ENCODE data around the gene SSC5D. TPM values are rescaled to one million over a fixed set of nuclear protein-coding genes. Genes with fewer than 3 reads are reported as not detected.

Gene SSC5D
- total and polyA plus RNA-seq, 2 of the 4 experiments (the other 2 are of a cell fraction), result 1.4 to 19.1 TPM

- H3K4me3 ChIP-seq (ENCODE audit: insufficient read depth, low read depth, low read length), result peak overlapping the region; percentile 9
These were observed 36.9 kb upstream of the SSC5D start for GRCh38 chr19:55451163-55451964.

More at GRCh38 chr19:55451163-55451964, 36.9 kb upstream of the SSC5D start:
- DNase-seq, result no peak
- Histone ChIP-seq H3K36me3 (ENCODE audit: control insufficient read depth, insufficient read depth, low read length) (no peaks in the 10 kb centered on the region; the same call in 1 of the 2 replicates), H3K14ac (replicated peaks; ENCODE audit: low read depth, low read length) (no peak overlapping the region), H2AK5ac (ENCODE audit: low read depth, low read length) (no peak overlapping the region), H2BK20ac (ENCODE audit: low read depth, low read length) (no peak overlapping the region), H3K18ac (ENCODE audit: low read depth, low read length) (no peak overlapping the region), H3K56ac (ENCODE audit: extremely low read depth, insufficient read depth, low read length) (no peak overlapping the region), H2BK5ac (ENCODE audit: low read depth, low read length, poor library complexity, severe bottlenecking) (no peak overlapping the region), H4K91ac (ENCODE audit: insufficient read depth, low read depth, low read length) (no peak overlapping the region), H3K4ac (ENCODE audit: low read depth, low read length) (no peak overlapping the region), H3K27ac (ENCODE audit: insufficient read depth, low read length) (no peak overlapping the region), H4K8ac (ENCODE audit: low read depth in 2 of 2, low read length in 2 of 2) (no peak overlapping the region), H2BK15ac (ENCODE audit: low read depth, low read length) (no peak overlapping the region), H3K9me3 (ENCODE audit: control insufficient read depth, insufficient read depth, low read length) (no peaks in the 10 kb centered on the region), H4K20me1 (ENCODE audit: insufficient read depth, low read length) (peaks cover 26% of the 10 kb centered on the region), H3K9ac (ENCODE audit: low read depth, low read length) (no peak overlapping the region), H2AK9ac (replicated peaks; ENCODE audit: low read depth, low read length, poor library complexity) (no peak overlapping the region), H3K27me3 (ENCODE audit: control insufficient read depth, insufficient read depth, low read length) (peaks cover 36% of the 10 kb centered on the region), H3K4me1 (ENCODE audit: control insufficient read depth, insufficient read depth, low read length) (peaks cover 2% of the 10 kb centered on the region; the same call in 1 of the 2 replicates), H2AFZ (replicated peaks; ENCODE audit: low read length, poor library complexity) (peak overlapping the region; percentile 61), H3K4me2 (ENCODE audit: low read depth, low read length) (peak overlapping the region; percentile 67), H3K79me1 (ENCODE audit: low read depth in 1 of 2, low read length in 2 of 2) (no peaks in the 10 kb centered on the region; a peak in 1 of 4 replicates), H3K23ac (ENCODE audit: low read depth, low read length) (no peak overlapping the region), H2BK120ac (ENCODE audit: low read depth, low read length) (no peak overlapping the region), H3K9me1 (ENCODE audit: insufficient read depth, low read length) (peaks cover 2% of the 10 kb centered on the region; the same call in 1 of the 2 replicates), H4K5ac (ENCODE audit: low read depth, low read length) (no peak overlapping the region)
- in situ Hi-C loops (cut with MboI; ENCODE audit: low sequenced_read_pairs), result no loop called here
- dilution Hi-C loops (cut with HindIII; ENCODE audit: low sequenced_read_pairs, unreplicated experiment), result no loop called here
- TF ChIP-seq CTCF (conservative IDR thresholded peaks at IDR 0.05; ENCODE audit: low read depth, low read length) (no peak), MXI1 (IDR thresholded peaks at IDR 0.05; ENCODE audit: borderline replicate concordance, low read depth, low read length) (no peak), RCOR1 (IDR thresholded peaks at IDR 0.05; ENCODE audit: insufficient replicate concordance, low read length) (no peak), MAZ (IDR thresholded peaks at IDR 0.05; ENCODE audit: borderline replicate concordance, low read depth, low read length) (no peak), USF2 (IDR thresholded peaks at IDR 0.05; ENCODE audit: low read depth, low read length) (no peak), POLR2A (IDR thresholded peaks at IDR 0.05; ENCODE audit: low read depth, low read length) (no peak), RFX5 (IDR thresholded peaks at IDR 0.05; ENCODE audit: low read depth, low read length) (no peak)
- CTCF ChIA-PET, result interaction anchor here (0.6 kb wide), 1 partner anchor 16 kb away, joined by 3 read pairs; no protein-coding TSS in a partner anchor
- intact Hi-C loops (cut with micrococcal nuclease), result no loop called here
- POLR2A ChIA-PET (ENCODE audit: unreplicated experiment), result no interaction called here
- 1% methylated on average over 33 of the region's 80 CpGs; no CpG with 5 or more reads in 1 of the 2 experiments for WGBS, 2 experiments (ENCODE audit: extremely low coverage in 2 of 2, insufficient read length in 1 of 2)
- BruUV-seq (replicated peaks), result no TSS peak
- ATAC-seq (ENCODE audit: low read depth), result 0 out of 2 replicates have a peak, but pooled peaks have one; percentile 21

All from IMR-90 (cell line).